ENCODE measurements around the gene TNPO1.
"Not testable (repeated sequence)": the region's sequence is repeated elsewhere in the genome, so short reads cannot be mapped to it uniquely, and the experiment has no call there.

Gene TNPO1

GRCh38 chr5:72816284-72817075 lies at the start of gene TNPO1:
Gene TNPO1, plus strand, starts transcription at chr5:72816661. Its CDS starts 77 bp downstream, at chr5:72816738.
- peak; percentile 91 for DNase-seq (ENCODE audit: low spot score)

- no peak for DNase-seq (ENCODE audit: low spot score)
These were observed 49.0 kb upstream of the TNPO1 start for GRCh38 chr5:72767289-72768010.

- DNase-seq (ENCODE audit: low spot score), result no peak
These were observed 46.2 kb upstream of the TNPO1 start for GRCh38 chr5:72770266-72770665.

GRCh38 chr5:72776684-72777083 lies 39.8 kb upstream of the TNPO1 start:
- no peak for DNase-seq (ENCODE audit: low spot score)

GRCh38 chr5:72779520-72779919 lies 36.9 kb upstream of the TNPO1 start:
- DNase-seq (ENCODE audit: low spot score), result no peak

GRCh38 chr5:72783354-72783753 lies 33.1 kb upstream of the TNPO1 start:
- no peak for DNase-seq (ENCODE audit: low spot score)

- no peak for DNase-seq (ENCODE audit: low spot score)
These were observed 32.3 kb upstream of the TNPO1 start for GRCh38 chr5:72784129-72784528.

GRCh38 chr5:72785801-72786200 lies 30.7 kb upstream of the TNPO1 start:
- no peak for DNase-seq (ENCODE audit: low spot score)

- DNase-seq (ENCODE audit: low spot score), result no peak
These were observed 29.8 kb upstream of the TNPO1 start for GRCh38 chr5:72786676-72787075.

- no peak for DNase-seq (ENCODE audit: low spot score)
These were observed 27.5 kb upstream of the TNPO1 start for GRCh38 chr5:72788866-72789505.

GRCh38 chr5:72790186-72790585 lies 26.3 kb upstream of the TNPO1 start:
- no peak for DNase-seq (ENCODE audit: low spot score)

- DNase-seq (ENCODE audit: low spot score), result not testable (repeated sequence)
These were observed 23.8 kb upstream of the TNPO1 start for GRCh38 chr5:72792662-72793061.

GRCh38 chr5:72796001-72796400 lies 20.5 kb upstream of the TNPO1 start:
- DNase-seq (ENCODE audit: low spot score), result no peak

GRCh38 chr5:72799721-72800120 lies 16.7 kb upstream of the TNPO1 start:
- no peak for DNase-seq (ENCODE audit: low spot score)

- not testable (repeated sequence) for DNase-seq (ENCODE audit: low spot score)
These were observed 7.8 kb upstream of the TNPO1 start for GRCh38 chr5:72808637-72809036.

GRCh38 chr5:72811849-72812248 lies 4.6 kb upstream of the TNPO1 start:
- DNase-seq (ENCODE audit: low spot score), result no peak

- no peak for DNase-seq (ENCODE audit: low spot score)
These were observed 4.0 kb upstream of the TNPO1 start for GRCh38 chr5:72812488-72812887.

- DNase-seq (ENCODE audit: low spot score), result no peak
These were observed 2.4 kb upstream of the TNPO1 start for GRCh38 chr5:72814104-72814503.

GRCh38 chr5:72814864-72815263 lies 1.6 kb upstream of the TNPO1 start:
- no peak for DNase-seq (ENCODE audit: low spot score)

GRCh38 chr5:72815580-72816283 lies 729 bp upstream of the TNPO1 start:
- peak; percentile 63 for DNase-seq (ENCODE audit: low spot score)

- DNase-seq (ENCODE audit: low spot score), result peak; percentile 53
These were observed 618 bp downstream of the TNPO1 start for GRCh38 chr5:72817076-72817481.

GRCh38 chr5:72817671-72818266 lies 1.3 kb downstream of the TNPO1 start:
- peak; percentile 12 for DNase-seq (ENCODE audit: low spot score)

All from putamen (tissue), 1 donor.